ENCODE results near the gene DROSHA.

Gene DROSHA

GRCh38 chr5:31476738-31477141 is 55.2 kb downstream of the DROSHA start:
- no peak overlapping the region for H3K4me3 ChIP-seq (replicated peaks; ENCODE audit: low read depth, low read length)
- no peak for TF ChIP-seq CTCF (IDR thresholded peaks at IDR 0.05; ENCODE audit: low read depth, low read length, missing control alignments)
- DNase-seq (ENCODE audit: extremely low read depth, low read depth), result no peak

DNA sequence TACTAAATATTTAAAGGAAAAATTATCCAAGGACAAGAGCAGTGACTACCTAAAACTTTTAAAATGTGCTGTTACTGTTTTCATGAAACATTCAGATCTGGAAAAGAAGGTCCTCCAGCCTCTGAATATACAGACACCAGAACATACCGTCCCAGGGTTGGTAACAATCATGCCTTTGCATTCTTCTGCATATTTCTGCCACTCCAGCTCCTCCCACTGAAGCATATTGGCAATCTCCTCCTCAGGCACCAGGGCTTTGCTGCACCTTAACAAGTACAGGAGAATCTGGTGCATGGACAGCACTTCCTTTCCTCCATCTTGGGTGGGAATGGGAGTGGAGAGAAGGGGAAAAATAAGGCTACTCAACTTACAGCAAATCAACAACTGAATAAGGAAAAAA is 60.0 kb downstream of the DROSHA start:
- TF ChIP-seq CTCF (IDR thresholded peaks at IDR 0.05; ENCODE audit: low read depth, low read length, missing control alignments), result no peak
- no peak for DNase-seq (ENCODE audit: extremely low read depth, low read depth)
- H3K4me3 ChIP-seq (replicated peaks; ENCODE audit: low read depth, low read length), result no peak overlapping the region

GRCh38 chr5:31471040-31471439 is 60.9 kb downstream of the DROSHA start:
- TF ChIP-seq CTCF (IDR thresholded peaks at IDR 0.05; ENCODE audit: low read depth, low read length, missing control alignments), result no peak
- H3K4me3 ChIP-seq (replicated peaks; ENCODE audit: low read depth, low read length), result no peak overlapping the region

DNA sequence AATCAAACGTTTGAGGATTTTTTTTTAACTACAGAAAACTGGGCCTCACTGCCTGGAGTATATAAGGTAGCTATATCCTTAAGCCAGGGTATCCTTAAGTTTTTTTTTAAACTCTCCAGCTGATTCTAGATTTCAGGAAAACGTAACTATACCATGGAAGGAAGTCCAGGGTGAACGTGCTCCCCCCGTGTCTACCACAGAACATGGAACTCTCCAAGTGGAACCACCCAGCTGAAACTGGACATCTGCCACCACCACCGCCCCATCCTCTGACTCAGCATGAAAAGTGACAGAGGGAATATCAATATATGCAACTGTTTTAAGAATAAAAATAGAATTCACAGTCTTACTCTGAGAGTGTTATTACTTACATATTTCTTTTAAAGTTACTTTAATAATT is 61.3 kb downstream of the DROSHA start:
- no peak overlapping the region for H3K4me3 ChIP-seq (replicated peaks; ENCODE audit: low read depth, low read length)
- TF ChIP-seq CTCF (IDR thresholded peaks at IDR 0.05; ENCODE audit: low read depth, low read length, missing control alignments), result no peak
- peak; percentile 42 for DNase-seq (ENCODE audit: extremely low read depth, low read depth)

More at GRCh38 chr5:31471040-31471439, 60.9 kb downstream of the DROSHA start:
- DNase-seq (ENCODE audit: extremely low read depth, low read depth), result no peak

DNA sequence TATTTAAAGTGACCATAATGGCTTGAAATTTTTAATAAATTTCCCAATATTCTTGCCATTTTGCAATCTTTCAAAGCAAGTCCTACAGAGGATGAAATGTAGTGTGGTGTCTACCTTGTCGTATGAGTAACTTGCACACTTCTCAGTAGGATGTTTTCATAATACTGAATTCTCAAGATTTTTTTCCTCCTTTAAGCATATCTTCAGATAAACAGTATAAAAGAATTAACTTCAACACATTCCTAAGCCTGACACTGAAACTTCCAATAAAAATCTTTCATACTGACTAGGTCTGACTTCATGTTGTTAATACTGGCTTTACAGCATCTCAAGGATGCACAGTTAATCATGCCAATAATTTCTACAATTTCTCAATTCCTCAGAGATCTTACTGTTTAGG is 62.0 kb downstream of the DROSHA start:
- no peak overlapping the region for H3K4me3 ChIP-seq (replicated peaks; ENCODE audit: low read depth, low read length)
- TF ChIP-seq CTCF (IDR thresholded peaks at IDR 0.05; ENCODE audit: low read depth, low read length, missing control alignments), result no peak
- no peak for DNase-seq (ENCODE audit: extremely low read depth, low read depth)

GRCh38 chr5:31469466-31469865 is 62.4 kb downstream of the DROSHA start:
- TF ChIP-seq CTCF (IDR thresholded peaks at IDR 0.05; ENCODE audit: low read depth, low read length, missing control alignments), result no peak
- DNase-seq (ENCODE audit: extremely low read depth, low read depth), result no peak

GRCh38 chr5:31465291-31465690 is 66.6 kb downstream of the DROSHA start:
- DNase-seq (ENCODE audit: extremely low read depth, low read depth), result no peak
- no peak overlapping the region for H3K4me3 ChIP-seq (replicated peaks; ENCODE audit: low read depth, low read length)
- TF ChIP-seq CTCF (IDR thresholded peaks at IDR 0.05; ENCODE audit: low read depth, low read length, missing control alignments), result no peak

More at GRCh38 chr5:31469466-31469865, 62.4 kb downstream of the DROSHA start:
- no peak overlapping the region for H3K4me3 ChIP-seq (replicated peaks; ENCODE audit: low read depth, low read length)

Measured in HFF-Myc (cell line).